WTC11 (cell line): ENCODE results near the gene RBM20. TPM values are rescaled to one million over a fixed set of nuclear protein-coding genes. Genes with fewer than 3 reads are reported as not detected.
"Not testable (repeated sequence)": the region's sequence is repeated elsewhere in the genome, so short reads cannot be mapped to it uniquely, and the experiment has no call there.

Experiments used
- ATAC-seq: fragments of 200-7000 bp; cut with Tn5 transposase; 2 replicates; pipeline ENCODE4 v1.10.0; 2021; ENCODE audit warnings: mild to moderate bottlenecking, moderate library complexity
- CTCF ChIA-PET: fragments of 300-600 bp; sonication (Branson Sonifier 250); formaldehyde crosslinking; loops from one replicate; lab custom pipeline; 2021; ENCODE audit warnings: antibody characterized with exemption; lab: Charles Lee
- POLR2A ChIA-PET: fragments of 350-600 bp; sonication (Branson Sonifier 250); formaldehyde crosslinking; loops from one replicate; lab custom pipeline; 2021; ENCODE audit warnings: antibody characterized with exemption; lab: Charles Lee
- DNase-seq: peaks from one replicate; pipeline ENCODE4 v3.0.0; 2021; ENCODE audit warnings: low spot score
- H3K27ac Mint-ChIP-seq: 2 replicates; pipeline ENCODE4 v1.8.0; 2021; ENCODE audit warnings: mixed read lengths
- H3K27me3 Mint-ChIP-seq: 2 replicates; pipeline ENCODE4 v1.8.0; 2021; ENCODE audit warnings: low read depth, mild to moderate bottlenecking, moderate library complexity, mixed read lengths
- H3K36me3 Mint-ChIP-seq: 2 replicates; pipeline ENCODE4 v1.8.0; 2021; ENCODE audit warnings: mixed read lengths
- H3K4me1 Mint-ChIP-seq: 2 replicates; pipeline ENCODE4 v1.8.0; 2022; ENCODE audit warnings: mixed read lengths
- H3K4me3 Mint-ChIP-seq: 2 replicates; pipeline ENCODE4 v1.8.0; 2021; ENCODE audit warnings: mild to moderate bottlenecking, moderate library complexity, mixed read lengths
- H3K9me3 Mint-ChIP-seq: 2 replicates; pipeline ENCODE4 v1.8.0; 2021; ENCODE audit warnings: mixed read lengths
- CREM ChIP-seq: sonication (generic); formaldehyde crosslinking; IDR thresholded peaks from 2 replicates; pipeline ENCODE4 v1.8.1; 2022; ENCODE audit warnings: mild to moderate bottlenecking, missing genetic modification reagents, moderate library complexity
- EMX1 ChIP-seq: fragments of 250-450 bp; sonication (Bioruptor Pico); IDR thresholded peaks from 2 replicates; pipeline ENCODE4 v1.8.0; 2021; ENCODE audit warnings: mild to moderate bottlenecking
- HMGA2 ChIP-seq: fragments of 250-450 bp; sonication (Bioruptor Pico); IDR thresholded peaks from 2 replicates; pipeline ENCODE4 v1.4.0; 2021; ENCODE audit warnings: mild to moderate bottlenecking, moderate library complexity
- JAZF1 ChIP-seq: fragments of 250-450 bp; sonication (Bioruptor Pico); IDR thresholded peaks from 2 replicates; pipeline ENCODE4 v1.9.0; 2021; ENCODE audit warnings: moderate library complexity, mild to moderate bottlenecking, inconsistent platforms
- MYBL2 ChIP-seq: sonication (generic); formaldehyde crosslinking; IDR thresholded peaks from 2 replicates; pipeline ENCODE4 v1.8.1; 2023; ENCODE audit warnings: mild to moderate bottlenecking, moderate library complexity, missing genetic modification reagents
- NR2C2 ChIP-seq: sonication (generic); formaldehyde crosslinking; IDR thresholded peaks from 2 replicates; pipeline ENCODE4 v1.8.0; 2022; ENCODE audit warnings: mild to moderate bottlenecking, missing genetic modification reagents
- PRRX2 ChIP-seq: fragments of 250-450 bp; sonication (Bioruptor Pico); IDR thresholded peaks from 2 replicates; pipeline ENCODE4 v1.8.0; 2021; ENCODE audit warnings: mild to moderate bottlenecking
- TEAD1 ChIP-seq: sonication (generic); formaldehyde crosslinking; IDR thresholded peaks from 2 replicates; pipeline ENCODE4 v1.8.0; 2022; ENCODE audit warnings: mild to moderate bottlenecking, missing genetic modification reagents
- TP53 ChIP-seq: sonication (generic); formaldehyde crosslinking; IDR thresholded peaks from 2 replicates; pipeline ENCODE4 v1.8.1; 2023; ENCODE audit warnings: mild to moderate bottlenecking, missing genetic modification reagents
- ZNF121 ChIP-seq: sonication (generic); formaldehyde crosslinking; IDR thresholded peaks from 2 replicates; pipeline ENCODE4 v1.8.0; 2023; ENCODE audit warnings: missing genetic modification reagents
- total RNA-seq: library from RNA; stranded (reverse); gene quantifications from 3 replicates; pipeline ENCODE4 v1.2.3, GENCODE V29; 2021
- TF ChIP-seq, protein P1 (sequence below): sonication (generic); formaldehyde crosslinking; IDR thresholded peaks from 2 replicates; pipeline ENCODE4 v1.8.0; 2023; ENCODE audit warnings: missing genetic modification reagents, mild to moderate bottlenecking, borderline replicate concordance
- TF ChIP-seq, protein P2 (sequence below): sonication (generic); formaldehyde crosslinking; IDR thresholded peaks from 2 replicates; pipeline ENCODE4 v1.8.1; 2023; ENCODE audit warnings: mild to moderate bottlenecking, missing genetic modification reagents
- TF ChIP-seq, protein P3 (sequence below): sonication (generic); formaldehyde crosslinking; IDR thresholded peaks from 2 replicates; pipeline ENCODE4 v1.8.1; 2023; ENCODE audit warnings: mild to moderate bottlenecking, moderate library complexity, missing genetic modification reagents
- TF ChIP-seq, protein P4 (sequence below): fragments of 250-450 bp; sonication (Bioruptor Pico); IDR thresholded peaks from 2 replicates; pipeline ENCODE4 v1.9.0; 2021; ENCODE audit warnings: moderate library complexity, mild to moderate bottlenecking, inconsistent platforms, borderline replicate concordance
- TF ChIP-seq, protein P5 (sequence below): fragments of 250-450 bp; sonication (Bioruptor Pico); IDR thresholded peaks from 2 replicates; pipeline ENCODE4 v1.9.0; 2021; ENCODE audit warnings: mild to moderate bottlenecking
- TF ChIP-seq, protein P6 (sequence below): sonication (generic); formaldehyde crosslinking; IDR thresholded peaks from 2 replicates; pipeline ENCODE4 v1.8.0; 2022; ENCODE audit warnings: mild to moderate bottlenecking, missing genetic modification reagents

Gene RBM20
- total RNA-seq, 1 experiment from 2014 or later: 0.52 TPM

DNA sequence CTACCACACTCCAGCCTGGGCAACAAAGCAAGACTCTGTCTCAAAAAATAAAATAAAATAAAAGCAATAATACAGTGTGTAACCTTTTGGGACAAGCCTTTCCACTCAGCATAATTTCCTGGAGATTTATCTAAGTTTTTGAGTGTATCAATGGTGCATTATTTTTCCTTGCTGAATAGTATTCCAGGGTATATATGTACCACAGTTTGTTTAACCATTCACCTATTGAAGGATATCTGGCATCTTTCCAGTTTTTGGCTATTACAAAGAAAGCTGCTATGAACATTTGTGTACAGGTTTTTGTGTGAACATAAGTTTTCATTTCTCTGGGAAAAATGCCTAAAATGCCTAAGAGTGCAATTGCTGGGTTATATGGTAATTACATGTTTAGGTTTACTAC, 59.9 kb downstream of the RBM20 start (continued):
- TF ChIP-seq, protein P1, sequence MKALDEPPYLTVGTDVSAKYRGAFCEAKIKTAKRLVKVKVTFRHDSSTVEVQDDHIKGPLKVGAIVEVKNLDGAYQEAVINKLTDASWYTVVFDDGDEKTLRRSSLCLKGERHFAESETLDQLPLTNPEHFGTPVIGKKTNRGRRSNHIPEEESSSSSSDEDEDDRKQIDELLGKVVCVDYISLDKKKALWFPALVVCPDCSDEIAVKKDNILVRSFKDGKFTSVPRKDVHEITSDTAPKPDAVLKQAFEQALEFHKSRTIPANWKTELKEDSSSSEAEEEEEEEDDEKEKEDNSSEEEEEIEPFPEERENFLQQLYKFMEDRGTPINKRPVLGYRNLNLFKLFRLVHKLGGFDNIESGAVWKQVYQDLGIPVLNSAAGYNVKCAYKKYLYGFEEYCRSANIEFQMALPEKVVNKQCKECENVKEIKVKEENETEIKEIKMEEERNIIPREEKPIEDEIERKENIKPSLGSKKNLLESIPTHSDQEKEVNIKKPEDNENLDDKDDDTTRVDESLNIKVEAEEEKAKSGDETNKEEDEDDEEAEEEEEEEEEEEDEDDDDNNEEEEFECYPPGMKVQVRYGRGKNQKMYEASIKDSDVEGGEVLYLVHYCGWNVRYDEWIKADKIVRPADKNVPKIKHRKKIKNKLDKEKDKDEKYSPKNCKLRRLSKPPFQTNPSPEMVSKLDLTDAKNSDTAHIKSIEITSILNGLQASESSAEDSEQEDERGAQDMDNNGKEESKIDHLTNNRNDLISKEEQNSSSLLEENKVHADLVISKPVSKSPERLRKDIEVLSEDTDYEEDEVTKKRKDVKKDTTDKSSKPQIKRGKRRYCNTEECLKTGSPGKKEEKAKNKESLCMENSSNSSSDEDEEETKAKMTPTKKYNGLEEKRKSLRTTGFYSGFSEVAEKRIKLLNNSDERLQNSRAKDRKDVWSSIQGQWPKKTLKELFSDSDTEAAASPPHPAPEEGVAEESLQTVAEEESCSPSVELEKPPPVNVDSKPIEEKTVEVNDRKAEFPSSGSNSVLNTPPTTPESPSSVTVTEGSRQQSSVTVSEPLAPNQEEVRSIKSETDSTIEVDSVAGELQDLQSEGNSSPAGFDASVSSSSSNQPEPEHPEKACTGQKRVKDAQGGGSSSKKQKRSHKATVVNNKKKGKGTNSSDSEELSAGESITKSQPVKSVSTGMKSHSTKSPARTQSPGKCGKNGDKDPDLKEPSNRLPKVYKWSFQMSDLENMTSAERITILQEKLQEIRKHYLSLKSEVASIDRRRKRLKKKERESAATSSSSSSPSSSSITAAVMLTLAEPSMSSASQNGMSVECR (CRISPR knock-in tag): no peak

DNA sequence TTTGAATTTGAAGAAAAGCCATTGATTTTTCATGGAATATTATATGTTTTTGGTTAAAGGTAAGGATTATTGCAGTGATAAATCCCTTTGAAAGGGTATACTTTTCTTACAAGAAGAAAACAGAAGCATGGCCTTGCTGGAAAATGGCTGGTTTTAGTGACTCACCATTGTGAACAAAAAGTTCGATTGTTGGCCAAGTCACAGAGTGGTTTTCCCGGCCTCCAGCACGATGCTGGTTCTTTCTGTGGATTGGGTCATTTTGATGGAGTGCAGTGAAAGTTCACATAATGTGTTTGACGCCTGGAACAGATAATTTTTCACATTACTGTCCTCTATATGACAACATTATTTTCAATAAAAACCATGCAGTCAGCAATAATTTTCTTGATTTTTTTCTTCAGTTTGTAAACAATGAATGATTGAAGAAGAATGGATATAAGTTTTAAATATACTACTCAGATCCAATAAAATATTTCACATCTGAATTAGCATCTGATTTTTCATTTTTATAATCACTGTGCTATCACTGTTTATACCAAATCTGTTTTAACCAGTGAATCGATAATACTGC, 60.9 kb downstream of the RBM20 start:
- no peaks in the 10 kb centered on the region for H3K36me3 Mint-ChIP-seq
- no peak overlapping the region for H3K27ac Mint-ChIP-seq
- DNase-seq (no peak), ATAC-seq (no peak)
- TF ChIP-seq, protein P2, sequence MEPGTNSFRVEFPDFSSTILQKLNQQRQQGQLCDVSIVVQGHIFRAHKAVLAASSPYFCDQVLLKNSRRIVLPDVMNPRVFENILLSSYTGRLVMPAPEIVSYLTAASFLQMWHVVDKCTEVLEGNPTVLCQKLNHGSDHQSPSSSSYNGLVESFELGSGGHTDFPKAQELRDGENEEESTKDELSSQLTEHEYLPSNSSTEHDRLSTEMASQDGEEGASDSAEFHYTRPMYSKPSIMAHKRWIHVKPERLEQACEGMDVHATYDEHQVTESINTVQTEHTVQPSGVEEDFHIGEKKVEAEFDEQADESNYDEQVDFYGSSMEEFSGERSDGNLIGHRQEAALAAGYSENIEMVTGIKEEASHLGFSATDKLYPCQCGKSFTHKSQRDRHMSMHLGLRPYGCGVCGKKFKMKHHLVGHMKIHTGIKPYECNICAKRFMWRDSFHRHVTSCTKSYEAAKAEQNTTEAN (CRISPR knock-in tag): no peak
- TF ChIP-seq EMX1 (CRISPR knock-in tag) (no peak), JAZF1 (no peak), CREM (CRISPR knock-in tag) (no peak), MYBL2 (CRISPR knock-in tag) (no peak), TP53 (CRISPR knock-in tag) (no peak), HMGA2 (CRISPR knock-in tag) (no peak), NR2C2 (CRISPR knock-in tag) (no peak), ZNF121 (no peak), TEAD1 (CRISPR knock-in tag) (no peak), PRRX2 (CRISPR knock-in tag) (no peak)
- TF ChIP-seq, protein P3, sequence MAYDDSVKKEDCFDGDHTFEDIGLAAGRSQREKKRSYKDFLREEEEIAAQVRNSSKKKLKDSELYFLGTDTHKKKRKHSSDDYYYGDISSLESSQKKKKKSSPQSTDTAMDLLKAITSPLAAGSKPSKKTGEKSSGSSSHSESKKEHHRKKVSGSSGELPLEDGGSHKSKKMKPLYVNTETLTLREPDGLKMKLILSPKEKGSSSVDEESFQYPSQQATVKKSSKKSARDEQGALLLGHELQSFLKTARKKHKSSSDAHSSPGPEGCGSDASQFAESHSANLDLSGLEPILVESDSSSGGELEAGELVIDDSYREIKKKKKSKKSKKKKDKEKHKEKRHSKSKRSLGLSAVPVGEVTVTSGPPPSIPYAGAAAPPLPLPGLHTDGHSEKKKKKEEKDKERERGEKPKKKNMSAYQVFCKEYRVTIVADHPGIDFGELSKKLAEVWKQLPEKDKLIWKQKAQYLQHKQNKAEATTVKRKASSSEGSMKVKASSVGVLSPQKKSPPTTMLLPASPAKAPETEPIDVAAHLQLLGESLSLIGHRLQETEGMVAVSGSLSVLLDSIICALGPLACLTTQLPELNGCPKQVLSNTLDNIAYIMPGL (CRISPR knock-in tag): no peak
- TF ChIP-seq, protein P4, sequence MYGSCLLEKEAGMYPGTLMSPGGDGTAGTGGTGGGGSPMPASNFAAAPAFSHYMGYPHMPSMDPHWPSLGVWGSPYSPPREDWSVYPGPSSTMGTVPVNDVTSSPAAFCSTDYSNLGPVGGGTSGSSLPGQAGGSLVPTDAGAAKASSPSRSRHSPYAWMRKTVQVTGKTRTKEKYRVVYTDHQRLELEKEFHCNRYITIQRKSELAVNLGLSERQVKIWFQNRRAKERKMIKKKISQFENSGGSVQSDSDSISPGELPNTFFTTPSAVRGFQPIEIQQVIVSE (CRISPR knock-in tag): no peak
- TF ChIP-seq, protein P5, sequence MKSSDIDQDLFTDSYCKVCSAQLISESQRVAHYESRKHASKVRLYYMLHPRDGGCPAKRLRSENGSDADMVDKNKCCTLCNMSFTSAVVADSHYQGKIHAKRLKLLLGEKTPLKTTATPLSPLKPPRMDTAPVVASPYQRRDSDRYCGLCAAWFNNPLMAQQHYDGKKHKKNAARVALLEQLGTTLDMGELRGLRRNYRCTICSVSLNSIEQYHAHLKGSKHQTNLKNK (CRISPR knock-in tag): no peak
- TF ChIP-seq, protein P6, sequence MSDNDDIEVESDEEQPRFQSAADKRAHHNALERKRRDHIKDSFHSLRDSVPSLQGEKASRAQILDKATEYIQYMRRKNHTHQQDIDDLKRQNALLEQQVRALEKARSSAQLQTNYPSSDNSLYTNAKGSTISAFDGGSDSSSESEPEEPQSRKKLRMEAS (CRISPR knock-in tag): no peak
- TF ChIP-seq, protein P1 (CRISPR knock-in tag): no peak
- CTCF ChIA-PET: interaction anchor here (0.7 kb wide), 1 partner anchor 99 kb away, joined by 3 read pairs; no protein-coding TSS in a partner anchor
- H3K4me3 Mint-ChIP-seq: no peak overlapping the region
- peaks cover 31% of the 10 kb centered on the region for H3K4me1 Mint-ChIP-seq
- no peaks in the 10 kb centered on the region for H3K27me3 Mint-ChIP-seq
- no peaks in the 10 kb centered on the region for H3K9me3 Mint-ChIP-seq
- POLR2A ChIA-PET: no interaction called here

DNA sequence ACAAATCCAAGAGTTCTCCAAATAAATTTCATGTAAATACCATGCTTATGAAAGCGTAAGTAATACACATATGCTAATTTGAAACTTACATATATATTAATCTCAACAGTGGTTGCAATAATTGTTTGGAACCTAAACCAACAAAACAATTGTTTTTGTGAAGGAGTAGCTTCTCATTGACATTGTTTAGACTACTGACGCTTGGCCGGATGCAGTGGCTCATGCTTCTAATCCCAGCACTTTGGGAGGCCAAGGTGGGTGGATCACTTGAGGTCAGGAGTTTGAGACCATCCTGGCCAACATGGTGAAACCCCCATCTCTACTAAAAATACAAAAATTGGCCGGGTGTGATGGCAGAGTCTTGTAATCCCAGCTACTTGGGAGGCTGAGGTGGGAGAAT, 61.5 kb downstream of the RBM20 start:
- CTCF ChIA-PET: interaction anchor here (0.7 to 1.5 kb wide), 6 partner anchors 23 to 105 kb away, joined by 3 to 5 read pairs (median 4); no protein-coding TSS in a partner anchor
- H3K36me3 Mint-ChIP-seq, H3K4me3 Mint-ChIP-seq, H3K27ac Mint-ChIP-seq, H3K27me3 Mint-ChIP-seq, ATAC-seq, POLR2A ChIA-PET, H3K9me3 Mint-ChIP-seq, DNase-seq: not testable (repeated sequence)
- peaks cover 31% of the 10 kb centered on the region for H3K4me1 Mint-ChIP-seq
